ENCODE data around the gene SULT4A1.

SULT4A1 gene

GRCh38 chr22:43892183-43892894 is 30.0 kb upstream of the SULT4A1 start:
- no peak overlapping the region for H3K4me3 ChIP-seq (ENCODE audit: low read length)
- no peak for DNase-seq (ENCODE audit: low read depth)
- TF ChIP-seq CTCF (conservative IDR thresholded peaks at IDR 0.05; ENCODE audit: low read depth, low read length): no peak

- H3K4me3 ChIP-seq (ENCODE audit: low read length): peak within 1 kb of the TSS; percentile 23
- DNase-seq (ENCODE audit: low read depth): peak; percentile 58
- TF ChIP-seq CTCF (conservative IDR thresholded peaks at IDR 0.05; ENCODE audit: low read depth, low read length): no peak
Measured at GRCh38 chr22:43891360-43892182, 29.3 kb upstream of the SULT4A1 start, which contains the start of gene PNPLA5. Gene PNPLA5 (minus strand): TSS chr22:43892013. CDS start chr22:43891880, 133 bp downstream.

GRCh38 chr22:43890901-43891331 is 28.6 kb upstream of the SULT4A1 start:
- H3K4me3 ChIP-seq (ENCODE audit: low read length): peak overlapping the region; percentile 23
- TF ChIP-seq CTCF (conservative IDR thresholded peaks at IDR 0.05; ENCODE audit: low read depth, low read length): no peak

GRCh38 chr22:43889860-43890253 is 27.5 kb upstream of the SULT4A1 start:
- no peak for DNase-seq (ENCODE audit: low read depth)
- peak; percentile 20 for TF ChIP-seq CTCF (conservative IDR thresholded peaks at IDR 0.05; ENCODE audit: low read depth, low read length)

More at GRCh38 chr22:43890901-43891331, 28.6 kb upstream of the SULT4A1 start:
- no peak for DNase-seq (ENCODE audit: low read depth)

GRCh38 chr22:43889201-43889859 is 27.0 kb upstream of the SULT4A1 start:
- no peak overlapping the region for H3K4me3 ChIP-seq (ENCODE audit: low read length)
- TF ChIP-seq CTCF (conservative IDR thresholded peaks at IDR 0.05; ENCODE audit: low read depth, low read length): no peak
- no peak for DNase-seq (ENCODE audit: low read depth)

More at GRCh38 chr22:43889860-43890253, 27.5 kb upstream of the SULT4A1 start:
- no peak overlapping the region for H3K4me3 ChIP-seq (ENCODE audit: low read length)

- no peak overlapping the region for H3K4me3 ChIP-seq (ENCODE audit: low read length)
- no peak for TF ChIP-seq CTCF (conservative IDR thresholded peaks at IDR 0.05; ENCODE audit: low read depth, low read length)
- DNase-seq (ENCODE audit: low read depth): no peak
Measured at GRCh38 chr22:43888740-43889139, 26.4 kb upstream of the SULT4A1 start.
